HG03139 (cell line): ENCODE data around the gene DMAP1.

Experiments used
- ATAC-seq: cut with Tn5 transposase; IDR thresholded peaks from one replicate; pipeline ENCODE4 v1.9.1; 2021; ENCODE audit not compliant: unreplicated experiment

DMAP1 gene

DNA sequence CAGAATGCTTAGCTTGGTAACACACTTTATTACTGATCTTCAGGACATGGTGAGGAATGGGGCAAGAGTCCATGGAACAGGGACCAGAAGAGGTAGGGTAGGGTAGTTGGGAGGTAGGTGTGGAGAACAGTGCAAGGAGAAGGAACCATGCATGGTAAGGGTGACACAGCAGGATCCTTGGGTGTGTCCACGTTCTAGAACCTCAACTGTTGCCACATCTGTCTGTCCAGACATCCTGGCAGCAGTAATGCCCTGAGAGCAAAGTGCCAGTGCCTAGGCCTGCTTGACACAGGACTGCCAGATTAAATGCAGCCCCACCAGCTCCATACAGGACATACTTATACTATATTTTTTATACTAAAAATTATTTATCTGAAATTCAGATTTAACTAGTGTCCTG lies 13.9 kb downstream of the DMAP1 start:
- no peak for ATAC-seq

DNA sequence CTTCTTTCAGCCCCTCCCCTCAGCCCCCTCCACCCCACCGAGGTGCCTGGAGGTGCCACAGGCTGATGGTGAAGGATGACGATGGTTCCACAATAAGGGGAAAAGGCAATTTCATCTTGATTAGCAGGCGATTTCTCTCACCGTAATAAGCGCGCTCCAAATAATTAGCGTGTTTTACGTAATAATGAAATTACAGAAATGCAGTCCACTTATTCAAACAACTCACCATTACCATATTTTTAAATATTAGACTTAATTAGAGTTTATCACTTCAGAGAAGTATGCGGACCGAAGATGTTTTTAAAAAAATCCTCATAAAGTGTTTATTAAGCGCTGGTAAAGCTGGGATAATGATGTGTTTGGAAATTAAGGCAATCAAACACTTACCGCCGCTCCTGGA lies 14.9 kb downstream of the DMAP1 start:
- no peak for ATAC-seq

DNA sequence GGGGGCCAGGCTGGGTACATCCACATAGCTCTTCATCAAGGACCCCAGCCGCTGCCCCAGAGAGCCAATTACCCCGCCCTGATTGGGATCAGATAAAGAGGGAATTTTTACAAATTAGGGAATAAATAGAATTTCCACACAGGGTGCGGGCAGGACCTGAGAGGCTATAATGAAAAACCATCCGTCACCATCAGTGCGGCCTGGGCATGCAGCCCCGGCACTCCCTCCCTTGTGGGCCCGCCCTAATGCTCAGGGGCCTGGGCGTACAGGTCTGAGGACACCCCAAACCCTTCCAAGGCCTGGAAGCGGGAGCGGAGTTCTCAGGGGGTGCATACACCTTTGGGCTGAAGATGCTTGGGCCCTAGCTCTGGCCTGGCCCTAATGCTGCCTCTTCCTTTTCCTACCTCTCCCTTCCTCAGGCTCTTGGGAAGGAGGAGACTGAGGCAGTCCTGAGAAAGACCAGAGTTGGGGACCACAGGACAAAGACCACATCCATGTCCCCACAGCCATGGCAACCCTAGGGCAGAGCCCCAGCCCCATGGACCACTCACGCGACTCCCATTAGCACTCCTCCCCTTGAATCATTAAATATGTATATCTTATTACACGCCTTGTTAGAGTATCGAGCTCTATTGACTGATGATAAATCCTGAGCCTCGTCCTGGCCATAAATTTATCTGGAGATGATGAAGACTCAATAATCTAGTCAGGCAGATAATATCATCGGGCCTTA lies 16.3 kb downstream of the DMAP1 start:
- ATAC-seq = no peak

DNA sequence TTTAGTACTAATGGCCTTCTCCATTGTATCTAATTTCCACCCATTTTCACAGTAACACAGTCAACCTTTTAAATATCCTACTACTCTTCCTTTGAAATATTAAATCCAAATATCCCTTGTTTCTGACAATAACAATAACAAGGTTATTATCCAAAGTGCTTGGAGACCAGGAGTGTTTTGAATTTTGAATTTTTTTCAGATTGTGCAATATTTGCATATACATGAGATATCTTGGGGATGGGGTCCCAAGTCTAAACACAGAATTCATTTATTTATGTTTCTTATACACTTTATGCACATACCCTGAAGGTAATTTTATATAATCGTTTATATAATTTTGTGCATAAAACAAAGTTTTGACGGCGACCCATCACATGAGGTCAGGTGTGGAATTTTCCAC lies 17.5 kb downstream of the DMAP1 start:
- ATAC-seq = no peak

DNA sequence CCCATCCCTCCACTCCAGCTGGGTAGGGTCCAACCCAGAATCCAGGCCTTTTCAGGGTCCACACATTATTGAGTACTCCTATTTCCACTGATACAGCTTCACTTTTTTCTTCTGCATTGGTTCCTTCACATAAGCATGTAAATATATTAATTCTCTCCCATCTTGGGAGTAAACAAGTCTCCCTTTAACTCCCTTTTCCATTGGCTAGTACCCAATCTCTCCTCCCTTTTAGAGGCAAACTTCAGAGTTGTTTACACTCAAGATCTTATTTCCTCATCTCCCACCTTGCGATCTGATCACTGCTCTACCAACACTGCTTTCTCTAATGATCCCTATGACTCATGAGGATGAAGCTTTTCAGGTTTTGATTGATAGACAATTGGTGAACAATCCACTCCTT lies 20.3 kb downstream of the DMAP1 start:
- ATAC-seq = no peak

DNA sequence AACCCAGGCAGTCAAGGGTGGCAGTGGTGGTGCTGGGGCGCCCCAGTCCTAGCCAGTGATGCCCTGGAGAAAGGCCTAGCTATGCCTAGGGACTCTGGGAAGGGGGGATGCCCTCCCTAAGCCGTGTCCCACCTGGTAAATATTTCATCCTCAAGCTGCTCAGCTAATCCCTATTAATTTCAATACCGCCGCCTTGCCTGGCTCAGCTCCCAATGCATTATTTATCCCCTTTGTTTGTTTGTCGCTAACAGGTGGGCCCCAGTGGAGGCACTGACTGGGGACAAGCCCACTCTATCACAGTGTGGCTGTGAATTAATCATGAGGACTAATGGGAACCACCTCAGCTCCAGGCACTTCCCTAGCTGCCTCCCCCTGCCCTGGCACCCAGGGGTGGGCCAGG lies 22.5 kb downstream of the DMAP1 start:
- no peak for ATAC-seq

DNA sequence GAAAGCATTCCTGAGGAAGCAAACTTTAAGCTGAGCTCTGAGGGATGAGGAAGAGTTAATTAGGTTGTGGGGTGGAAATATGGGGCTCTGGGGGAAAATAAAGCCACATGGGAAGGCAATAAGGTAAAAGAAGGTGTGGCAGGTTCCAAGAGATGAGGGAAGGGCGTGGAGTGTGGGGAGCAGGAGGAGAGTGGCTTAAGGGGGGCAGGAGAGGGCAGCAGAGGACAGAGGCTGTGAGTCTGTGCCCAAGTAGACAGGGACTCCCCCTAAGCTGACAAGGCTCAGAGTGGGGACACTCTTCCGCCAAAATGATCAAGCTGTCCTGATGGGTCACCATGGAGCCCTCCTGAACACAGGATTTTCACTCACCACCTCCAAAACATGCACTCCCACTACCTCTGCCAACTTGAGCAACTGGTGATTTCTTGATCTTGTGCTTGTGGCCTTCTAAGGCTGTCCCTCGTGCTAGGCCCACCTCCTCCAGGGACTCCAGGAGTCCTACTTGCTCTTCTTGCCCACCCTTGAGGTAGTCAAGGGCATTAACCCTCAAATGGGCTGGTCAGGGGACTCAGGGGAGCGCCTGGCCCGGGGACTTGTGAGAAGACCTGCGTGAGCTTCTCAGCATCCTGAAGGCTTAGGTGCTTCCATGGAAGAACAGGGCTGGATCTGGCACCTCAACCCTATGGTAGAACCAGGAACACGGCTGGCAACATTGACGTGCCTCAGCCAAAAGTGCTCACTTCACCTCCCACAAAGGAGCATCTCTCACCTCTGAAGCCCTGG lies 23.4 kb downstream of the DMAP1 start:
- ATAC-seq = no peak

DNA sequence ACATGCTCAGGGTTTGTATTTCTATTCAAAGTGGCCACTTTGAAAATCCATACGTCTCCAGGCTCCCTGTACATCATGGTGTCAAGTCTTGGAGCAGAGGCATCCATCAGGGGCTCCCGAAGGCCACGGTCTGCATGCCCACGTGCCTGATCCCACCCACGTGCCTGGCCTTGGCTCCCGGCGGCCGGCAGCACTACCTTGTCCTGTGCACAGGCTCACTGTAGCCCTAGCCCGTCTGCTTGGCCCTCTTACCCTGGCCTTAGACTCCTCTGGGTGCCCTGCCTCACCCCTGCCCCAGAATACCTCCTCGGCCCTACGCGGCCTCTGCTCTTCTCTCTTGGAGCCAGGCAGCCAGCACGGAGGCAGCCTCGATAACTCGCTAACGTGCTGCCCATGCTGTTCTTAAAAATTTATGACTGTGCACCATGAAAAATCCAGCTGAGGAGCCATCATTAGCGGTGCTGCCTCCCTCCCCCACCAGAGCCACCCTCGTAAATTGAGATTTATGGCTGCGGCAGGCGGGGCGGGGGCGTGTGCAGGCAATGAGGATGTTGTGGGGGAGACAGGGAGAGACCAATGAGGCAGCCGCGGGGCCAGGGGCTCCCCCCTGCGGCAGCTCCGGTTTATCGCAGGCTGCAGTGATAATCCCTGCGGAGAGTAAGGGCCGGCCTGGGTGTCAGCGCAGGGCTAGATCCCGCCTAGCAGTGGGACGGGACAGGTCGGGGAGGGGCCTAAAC lies 24.6 kb downstream of the DMAP1 start:
- ATAC-seq = no peak

DNA sequence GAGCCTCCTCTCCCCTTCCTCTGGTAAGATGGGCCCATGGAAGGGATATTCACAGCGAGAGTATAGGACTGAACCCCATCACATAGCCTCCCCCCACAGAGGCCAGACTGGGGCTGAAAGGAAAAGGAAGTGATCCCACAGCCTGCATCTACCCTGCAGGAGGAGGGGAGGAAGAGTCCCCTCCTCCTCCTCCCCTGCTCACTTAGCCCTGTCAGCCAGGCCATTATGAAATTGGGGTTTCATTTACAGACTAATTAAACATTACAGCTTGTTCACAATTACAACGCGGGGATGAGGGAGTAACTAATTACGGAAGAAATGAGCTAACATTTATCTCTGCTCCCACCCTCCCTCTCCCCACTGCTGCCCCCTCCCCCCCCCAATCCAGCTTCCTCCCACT lies 25.4 kb downstream of the DMAP1 start:
- ATAC-seq = no peak

DNA sequence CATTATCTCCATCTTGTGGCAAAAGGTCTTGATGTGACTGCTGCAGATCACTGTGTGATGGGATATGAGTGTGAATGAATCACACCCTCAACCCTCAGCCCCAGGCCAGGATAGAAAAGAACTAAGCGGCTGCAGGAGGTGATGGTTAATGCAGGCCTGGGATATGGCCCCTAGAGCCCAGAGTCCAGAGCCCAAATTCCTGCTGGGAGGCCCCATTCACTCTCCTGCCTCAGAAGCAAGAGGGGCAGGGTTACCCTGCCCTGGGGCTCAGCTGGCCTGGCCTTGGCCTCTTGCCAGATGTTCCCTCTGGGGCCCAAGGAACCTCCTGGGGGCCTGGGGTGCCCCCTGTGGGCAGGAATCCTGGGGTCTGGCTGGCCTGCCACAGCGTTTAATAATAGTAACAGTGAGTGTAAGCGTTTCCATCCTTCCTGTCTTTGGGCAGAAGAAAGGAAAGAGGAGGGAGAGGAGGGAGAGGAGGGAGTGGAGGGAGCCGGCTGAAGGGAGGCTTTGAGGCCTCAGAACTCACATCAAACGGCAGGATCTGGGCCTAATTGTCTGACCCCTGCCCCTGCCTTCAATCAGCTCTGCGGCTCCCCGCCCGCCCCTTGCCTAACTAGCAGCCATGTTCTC lies 26.2 kb downstream of the DMAP1 start:
- no peak for ATAC-seq

DNA sequence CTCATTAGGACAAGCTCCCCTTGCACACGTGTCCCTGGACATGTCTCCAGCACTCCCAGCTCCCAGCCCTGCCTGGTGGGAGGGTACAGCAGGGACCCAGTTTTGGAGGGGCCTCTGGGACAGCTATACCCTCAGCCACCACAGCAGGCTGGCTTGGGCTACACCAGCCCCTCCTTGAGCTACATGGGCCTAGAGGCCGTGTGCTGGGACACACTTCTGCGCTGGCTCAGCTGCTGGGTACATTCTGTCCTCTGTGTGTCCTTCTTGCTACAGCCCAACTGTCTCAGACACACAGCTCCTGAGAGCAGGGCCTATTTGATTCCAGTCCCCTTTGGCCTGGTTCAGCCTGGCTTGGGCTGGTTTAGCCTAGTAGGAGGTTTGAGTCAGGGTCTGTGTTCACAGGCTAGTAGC lies 26.7 kb downstream of the DMAP1 start:
- no peak for ATAC-seq

DNA sequence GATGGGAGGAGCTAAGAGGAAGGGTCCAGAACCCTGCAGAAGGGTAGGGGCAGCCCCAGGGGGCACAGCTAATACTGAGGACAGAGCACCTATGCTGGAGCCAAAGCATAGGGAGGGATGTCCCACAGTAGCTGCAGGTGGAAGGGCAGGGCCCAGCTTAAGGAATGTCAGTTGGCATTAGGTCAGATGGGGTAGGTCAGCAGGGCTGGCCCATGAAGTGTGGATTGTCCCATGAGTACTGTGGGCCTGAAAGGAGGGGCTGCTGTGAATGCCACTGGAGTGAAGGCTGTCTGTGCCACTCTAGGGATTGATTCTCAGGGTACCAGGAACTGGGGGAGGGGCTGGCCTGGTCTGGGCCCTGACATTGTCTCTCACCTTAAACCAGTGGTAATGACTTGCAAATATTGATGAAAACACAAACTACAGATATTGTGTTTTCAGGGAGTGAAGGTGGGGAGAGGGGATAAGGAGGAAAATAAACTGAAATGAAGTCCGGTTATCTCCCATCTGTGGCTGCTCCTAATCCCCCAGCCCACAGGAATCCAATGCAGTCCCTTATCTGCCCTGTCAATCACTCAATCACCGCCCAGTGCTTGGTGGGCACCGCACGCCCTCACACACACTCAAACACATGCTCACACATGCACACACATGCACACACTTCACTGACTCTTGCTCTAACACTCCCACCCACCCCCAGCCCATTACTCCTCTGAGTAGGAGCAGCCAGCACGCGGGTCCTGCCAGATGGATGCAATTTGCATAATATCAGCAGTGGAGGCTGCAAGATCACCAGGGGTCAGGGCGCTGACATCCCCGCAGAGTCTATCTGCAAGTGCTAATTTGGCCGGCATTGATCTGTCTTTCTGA lies 27.8 kb downstream of the DMAP1 start:
- no peak for ATAC-seq

DNA sequence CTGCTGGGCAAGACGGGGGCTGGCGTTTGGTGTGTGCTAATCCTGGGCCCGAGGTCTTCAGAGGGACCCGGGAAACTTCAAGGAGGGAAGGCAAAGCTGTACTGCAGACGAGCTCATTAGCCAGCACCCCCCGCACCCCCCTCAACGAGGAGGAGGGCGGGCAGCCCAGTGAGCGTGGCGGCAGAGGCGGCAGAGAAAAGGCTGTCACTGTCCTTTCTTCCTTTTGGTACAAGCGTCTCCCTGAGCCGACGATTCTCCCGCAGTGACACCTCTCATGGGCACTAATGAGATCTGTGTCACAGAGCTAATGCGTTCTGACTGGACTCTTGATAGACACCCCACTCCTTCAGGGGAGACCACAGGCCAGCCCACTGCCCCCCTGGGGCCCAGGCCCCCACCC lies 29.5 kb downstream of the DMAP1 start:
- ATAC-seq = no peak

DNA sequence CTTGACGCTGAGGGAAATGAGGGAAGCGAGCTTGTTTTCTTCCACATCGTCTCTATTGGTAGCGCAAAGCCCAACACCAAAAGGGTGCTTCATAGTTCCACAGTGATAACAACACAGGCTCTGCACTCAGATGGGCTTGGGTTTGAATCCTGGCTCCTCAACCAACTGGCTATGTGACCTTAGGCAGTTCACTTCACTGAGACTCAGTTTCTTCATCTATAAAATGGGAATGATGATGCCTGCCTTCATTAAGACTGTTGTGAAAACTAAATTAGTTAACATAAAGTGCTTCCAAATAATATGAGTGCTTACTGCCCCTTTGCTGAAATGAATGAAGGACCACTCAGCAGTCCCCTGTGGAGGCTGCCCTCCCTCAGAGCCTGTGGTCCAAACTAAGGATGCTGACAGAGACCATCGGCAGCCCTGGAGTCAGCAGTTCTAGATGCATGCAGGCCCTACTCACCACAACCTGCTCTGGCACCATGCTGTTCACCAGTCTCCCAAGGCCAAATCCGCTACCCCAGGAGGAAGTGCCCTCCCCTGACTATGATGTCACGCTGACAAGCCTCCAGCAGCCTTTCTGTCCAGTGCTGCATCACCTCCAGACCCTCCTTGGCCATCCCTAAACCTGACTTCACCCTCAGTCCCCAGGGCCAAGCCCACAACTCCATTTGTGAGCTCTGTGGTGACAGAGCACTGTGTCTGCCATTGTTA lies 30.7 kb downstream of the DMAP1 start:
- ATAC-seq = no peak

DNA sequence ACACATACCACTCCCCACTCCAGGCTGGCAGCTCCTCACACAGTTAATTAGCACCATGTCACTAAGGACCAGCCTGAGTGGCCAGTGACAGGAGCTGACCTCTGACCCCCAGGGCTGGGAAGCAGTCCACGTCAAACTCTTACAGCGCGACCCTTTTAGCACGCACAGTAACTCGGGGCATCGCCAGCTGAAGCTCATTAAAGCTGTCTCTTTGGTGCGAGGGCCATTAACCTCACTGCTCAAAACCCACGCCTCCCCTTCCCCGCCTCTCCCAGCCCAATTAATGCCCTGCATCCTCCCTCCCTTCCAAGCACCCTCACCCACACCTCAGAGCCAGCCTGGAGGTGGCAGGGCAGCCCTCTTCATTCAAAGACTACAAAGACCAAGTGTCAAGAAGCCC lies 31.7 kb downstream of the DMAP1 start:
- ATAC-seq = no peak

DNA sequence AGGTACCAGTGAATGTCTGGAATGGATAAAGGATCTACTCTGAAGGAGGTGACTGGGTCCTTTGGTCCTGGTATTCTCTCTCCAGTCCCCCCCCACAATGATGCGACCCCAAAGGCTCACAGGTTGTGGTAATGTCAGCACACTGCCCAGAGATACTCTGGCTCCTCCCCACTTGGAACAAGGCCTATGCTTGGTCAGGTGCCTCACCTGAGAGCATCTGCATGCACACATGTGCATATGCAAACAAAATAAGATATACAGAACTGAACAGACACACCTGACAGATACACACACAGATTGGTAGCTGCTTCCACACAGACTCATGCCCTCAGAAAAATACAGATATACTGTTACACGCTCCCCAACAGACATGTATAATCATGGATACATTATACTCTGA lies 33.5 kb downstream of the DMAP1 start:
- ATAC-seq = no peak

DNA sequence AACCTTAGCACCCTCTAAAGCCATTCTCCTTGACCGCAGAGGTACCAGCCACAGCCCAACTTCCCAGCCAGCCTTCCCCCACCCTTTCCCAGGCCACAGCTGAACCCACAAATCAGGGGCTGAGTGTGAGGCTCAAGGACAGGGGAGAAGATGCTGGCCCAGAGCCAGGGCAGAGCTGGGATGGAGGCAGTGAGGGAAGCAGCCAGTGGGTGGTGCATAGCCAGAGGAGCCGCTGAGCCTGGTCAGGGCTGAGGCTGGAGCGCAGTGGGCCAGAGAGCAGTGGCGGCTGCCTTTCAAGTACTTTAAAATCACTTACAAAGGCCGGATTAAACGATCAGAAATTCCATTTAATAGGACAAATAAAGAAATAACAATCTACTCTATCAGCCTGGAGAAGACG lies 36.3 kb downstream of the DMAP1 start:
- no peak for ATAC-seq

DNA sequence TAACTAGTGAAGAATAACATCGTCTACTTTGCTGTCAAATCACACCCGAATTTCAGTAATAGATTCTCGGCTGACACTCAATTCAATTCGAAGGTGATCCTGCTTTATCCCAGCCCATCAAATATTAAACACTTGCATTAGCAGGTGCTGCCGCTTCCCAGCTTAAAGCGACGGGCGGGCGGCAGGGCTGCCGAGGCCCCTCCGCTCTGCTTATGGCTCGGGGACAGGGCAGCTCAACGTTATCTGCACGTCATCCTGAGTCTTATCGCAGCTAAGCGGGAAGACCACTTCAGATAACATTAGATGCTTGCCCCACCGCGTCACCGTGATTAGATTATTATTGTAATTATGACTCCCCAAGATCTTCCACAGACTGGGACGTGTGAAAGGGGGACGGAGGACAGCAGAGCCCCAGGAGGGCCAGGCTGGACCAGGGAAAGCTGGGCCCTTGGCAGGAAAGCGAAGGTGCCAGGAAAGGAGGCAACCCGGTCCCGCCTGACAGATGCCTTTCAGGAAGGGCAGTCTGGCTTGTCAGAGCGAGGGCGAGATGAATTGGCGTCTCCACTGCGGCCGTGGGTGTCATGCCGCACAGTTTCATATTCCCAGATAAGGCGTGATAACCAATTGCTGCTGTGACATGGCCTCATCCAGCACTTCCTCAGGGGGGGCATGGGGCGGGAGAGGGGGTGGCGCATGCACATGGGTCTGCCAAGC lies 37.0 kb downstream of the DMAP1 start:
- ATAC-seq = no peak

DNA sequence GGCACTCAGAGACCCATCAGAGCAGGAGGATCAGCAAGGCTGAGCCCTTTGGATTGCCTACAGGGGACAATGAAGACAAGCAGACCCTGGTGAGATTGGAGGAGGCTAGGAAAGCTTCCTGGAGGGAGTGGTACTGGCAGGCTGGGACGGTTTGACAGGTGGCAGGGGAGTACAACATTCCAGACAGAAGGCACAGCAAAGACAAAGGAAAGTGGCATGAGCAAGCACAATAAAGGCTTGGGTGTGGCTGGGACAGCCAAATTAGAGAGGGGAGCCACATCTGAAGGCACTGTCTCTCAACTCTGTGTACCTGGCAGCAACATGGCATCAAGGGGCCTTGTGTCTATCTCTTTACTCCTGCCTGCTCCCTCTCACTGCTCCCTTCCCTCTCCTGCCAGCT lies 38.2 kb downstream of the DMAP1 start:
- no peak for ATAC-seq
